Activated CD4-positive, alpha-beta T cell treated with anti-CD3 and anti-CD28 coated beads for 36 hours (primary cell): ENCODE data around the gene CISTR. TPM values are rescaled to one million over a fixed set of nuclear protein-coding genes. Genes with fewer than 3 reads are reported as not detected.
"Not testable (repeated sequence)": the region's sequence is repeated elsewhere in the genome, so short reads cannot be mapped to it uniquely, and the experiment has no call there.

ENCODE experiments used
- ATAC-seq: fragments of 200-7000 bp; cut with Tn5 transposase; one replicate; pipeline ENCODE4 v1.10.0; 2021; ENCODE audit warnings: mild to moderate bottlenecking, moderate library complexity
- CTCF ChIA-PET: fragments of 350-600 bp; sonication (Branson Sonifier 250); formaldehyde crosslinking; loops from one replicate; lab custom pipeline; 2021; ENCODE audit warnings: antibody characterized with exemption; lab: Charles Lee
- POLR2A ChIA-PET: fragments of 350-600 bp; sonication (Branson Sonifier 250); formaldehyde crosslinking; loops from one replicate; lab custom pipeline; 2021; ENCODE audit warnings: antibody characterized with exemption, inconsistent platforms; lab: Charles Lee
- DNase-seq: peaks from one replicate; pipeline ENCODE4 v3.0.0-alpha.2; 2020
- H3K27ac Mint-ChIP-seq: one replicate; pipeline ENCODE4 v1.8.0; 2021; ENCODE audit warnings: mixed read lengths
- H3K27me3 Mint-ChIP-seq: one replicate; pipeline ENCODE4 v1.8.0; 2021; ENCODE audit warnings: mixed read lengths
- H3K36me3 Mint-ChIP-seq: one replicate; pipeline ENCODE4 v1.8.0; 2021; ENCODE audit warnings: low read depth, mixed read lengths
- H3K4me1 Mint-ChIP-seq: one replicate; pipeline ENCODE4 v1.8.0; 2021; ENCODE audit warnings: mixed read lengths
- H3K4me3 Mint-ChIP-seq: one replicate; pipeline ENCODE4 v1.8.0; 2021; ENCODE audit warnings: mild to moderate bottlenecking, moderate library complexity, mixed read lengths
- H3K9me3 Mint-ChIP-seq: one replicate; pipeline ENCODE4 v1.8.0; 2021; ENCODE audit warnings: low read depth, mixed read lengths
- intact Hi-C, 2 experiments: fragments of 100-400 bp; cut with DNase I in 1 of 2; cut with micrococcal nuclease in 1 of 2; formaldehyde crosslinking; loops; one replicate each; pipeline versions ENCODE4 v1.14.2 to v1.15.1; 2022 to 2024; cut with DNase I, micrococcal nuclease
- total RNA-seq, 2 experiments: library from RNA; stranded (reverse); gene quantifications; one replicate each; pipeline ENCODE4 v1.2.3, GENCODE V29; 2021

CISTR gene
- total RNA-seq, 2 experiments from 2014 or later, result not detected

- H3K36me3 Mint-ChIP-seq, result no peaks in the 10 kb centered on the region
- ATAC-seq (no peak), DNase-seq (no peak)
- no peaks in the 10 kb centered on the region for H3K4me1 Mint-ChIP-seq
- no peak overlapping the region for H3K4me3 Mint-ChIP-seq
- POLR2A ChIA-PET, result no interaction called here
- intact Hi-C loops, result no loop called here
- no peak overlapping the region for H3K27ac Mint-ChIP-seq
- no peaks in the 10 kb centered on the region for H3K9me3 Mint-ChIP-seq
- CTCF ChIA-PET, result interaction anchor here (0.5 to 2.5 kb wide), 3 partner anchors 23 to 714 kb away, joined by 3 to 14 read pairs (median 4); no protein-coding TSS in a partner anchor
- H3K27me3 Mint-ChIP-seq, result peaks cover 38% of the 10 kb centered on the region
Observed at GRCh38 chr12:53780323-53780722, 28.5 kb upstream of the CISTR start.

GRCh38 chr12:53779679-53780078, 27.9 kb upstream of the CISTR start:
- CTCF ChIA-PET, result interaction anchor here (0.7 to 1.2 kb wide), 4 partner anchors 13 to 36 kb away, joined by 3 to 7 read pairs (median 4); no protein-coding TSS in a partner anchor
- H3K4me1 Mint-ChIP-seq, DNase-seq, H3K9me3 Mint-ChIP-seq, H3K36me3 Mint-ChIP-seq, H3K27ac Mint-ChIP-seq, ATAC-seq, intact Hi-C loops, H3K4me3 Mint-ChIP-seq, POLR2A ChIA-PET: not testable (repeated sequence)
- H3K27me3 Mint-ChIP-seq, result peaks cover 36% of the 10 kb centered on the region

GRCh38 chr12:53777936-53778644, 26.3 kb upstream of the CISTR start:
- Mint-ChIP-seq H3K4me3 (no peak overlapping the region), H3K27ac (no peak overlapping the region), H3K4me1 (no peaks in the 10 kb centered on the region), H3K9me3 (no peaks in the 10 kb centered on the region), H3K36me3 (no peaks in the 10 kb centered on the region), H3K27me3 (peaks cover 32% of the 10 kb centered on the region)
- DNase-seq (no peak), ATAC-seq (no peak)
- intact Hi-C loops, result no loop called here
- POLR2A ChIA-PET, result no interaction called here
- CTCF ChIA-PET, result no interaction called here

GRCh38 chr12:53777412-53777811, 25.6 kb upstream of the CISTR start:
- Mint-ChIP-seq H3K27ac (no peak overlapping the region), H3K9me3 (no peaks in the 10 kb centered on the region), H3K27me3 (peaks cover 28% of the 10 kb centered on the region), H3K4me3 (no peak overlapping the region), H3K36me3 (no peaks in the 10 kb centered on the region), H3K4me1 (no peaks in the 10 kb centered on the region)
- ATAC-seq (no peak), DNase-seq (no peak)
- POLR2A ChIA-PET, result no interaction called here
- CTCF ChIA-PET, result no interaction called here
- intact Hi-C loops, result no loop called here

- intact Hi-C loops, result no loop called here
- no peak for DNase-seq
- H3K36me3 Mint-ChIP-seq, result no peaks in the 10 kb centered on the region
- H3K9me3 Mint-ChIP-seq, result no peaks in the 10 kb centered on the region
- H3K4me3 Mint-ChIP-seq, result no peak overlapping the region
- no peak overlapping the region for H3K27ac Mint-ChIP-seq
- POLR2A ChIA-PET, result no interaction called here
- CTCF ChIA-PET, result interaction anchor here (0.8 to 1.8 kb wide), 2 partner anchors 8 to 873 kb away, joined by 3 to 4 read pairs; no protein-coding TSS in a partner anchor
- H3K4me1 Mint-ChIP-seq, result no peaks in the 10 kb centered on the region
- ATAC-seq, result no peak
- H3K27me3 Mint-ChIP-seq, result peaks cover 31% of the 10 kb centered on the region
Observed at GRCh38 chr12:53776872-53777271, 25.1 kb upstream of the CISTR start.

- CTCF ChIA-PET, result interaction anchor here (0.7 to 1.8 kb wide), 2 partner anchors 9 to 10 kb away, joined by 4 read pairs; no protein-coding TSS in a partner anchor
- Mint-ChIP-seq H3K4me3 (no peak overlapping the region), H3K36me3 (no peaks in the 10 kb centered on the region), H3K9me3 (no peaks in the 10 kb centered on the region), H3K27me3 (peaks cover 30% of the 10 kb centered on the region), H3K27ac (no peak overlapping the region), H3K4me1 (no peaks in the 10 kb centered on the region)
- ATAC-seq, result no peak
- DNase-seq, result no peak
- POLR2A ChIA-PET, result interaction anchor here (0.7 kb wide), 1 partner anchor 827 kb away, joined by 3 read pairs; the partner anchor contains the start of gene KRT18
- intact Hi-C loops, result no loop called here
Observed at GRCh38 chr12:53775478-53776145, 23.8 kb upstream of the CISTR start.

GRCh38 chr12:53770281-53770680, 18.5 kb upstream of the CISTR start:
- Mint-ChIP-seq H3K4me1 (no peaks in the 10 kb centered on the region), H3K4me3 (no peak overlapping the region), H3K27me3 (peaks cover 35% of the 10 kb centered on the region), H3K9me3 (no peaks in the 10 kb centered on the region), H3K36me3 (no peaks in the 10 kb centered on the region), H3K27ac (no peak overlapping the region)
- ATAC-seq, result no peak
- CTCF ChIA-PET, result interaction anchor here (3.2 kb wide), 1 partner anchor 24 kb away, joined by 13 read pairs; no protein-coding TSS in a partner anchor
- POLR2A ChIA-PET, result no interaction called here
- DNase-seq, result no peak
- intact Hi-C loops, result no loop called here

GRCh38 chr12:53768976-53769375, 17.2 kb upstream of the CISTR start:
- Mint-ChIP-seq H3K4me3 (no peak overlapping the region), H3K36me3 (no peaks in the 10 kb centered on the region), H3K27me3 (peaks cover 40% of the 10 kb centered on the region), H3K9me3 (no peaks in the 10 kb centered on the region), H3K27ac (no peak overlapping the region), H3K4me1 (no peaks in the 10 kb centered on the region)
- DNase-seq, result no peak
- ChIA-PET CTCF (interaction anchor here (0.8 to 3.2 kb wide), 4 partner anchors 12 to 439 kb away, joined by 3 to 13 read pairs (median 6); no protein-coding TSS in a partner anchor), POLR2A (interaction anchor here (0.7 kb wide), 1 partner anchor 127 kb away, joined by 4 read pairs; no protein-coding TSS in a partner anchor)
- ATAC-seq, result no peak
- intact Hi-C loops, result no loop called here

- Mint-ChIP-seq H3K4me3 (no peak overlapping the region), H3K27me3 (peaks cover 43% of the 10 kb centered on the region), H3K36me3 (no peaks in the 10 kb centered on the region), H3K4me1 (no peaks in the 10 kb centered on the region), H3K27ac (no peak overlapping the region), H3K9me3 (no peaks in the 10 kb centered on the region)
- ChIA-PET CTCF (interaction anchor here (2.8 kb wide), 1 partner anchor 10 kb away, joined by 15 read pairs; no protein-coding TSS in a partner anchor), POLR2A (no interaction called here)
- no peak for DNase-seq
- intact Hi-C loops, result no loop called here
- no peak for ATAC-seq
Observed at GRCh38 chr12:53766881-53767280, 15.1 kb upstream of the CISTR start.

GRCh38 chr12:53765891-53766290, 14.1 kb upstream of the CISTR start:
- ChIA-PET POLR2A (no interaction called here), CTCF (interaction anchor here (0.6 to 2.8 kb wide), 6 partner anchors 9 to 1020 kb away, joined by 3 to 15 read pairs (median 4); no protein-coding TSS in a partner anchor)
- Mint-ChIP-seq H3K4me3 (no peak overlapping the region), H3K27me3 (peaks cover 45% of the 10 kb centered on the region), H3K36me3 (no peaks in the 10 kb centered on the region), H3K4me1 (no peaks in the 10 kb centered on the region), H3K9me3 (no peaks in the 10 kb centered on the region), H3K27ac (no peak overlapping the region)
- DNase-seq (no peak), ATAC-seq (no peak)
- intact Hi-C loops, result no loop called here

- no peaks in the 10 kb centered on the region for H3K4me1 Mint-ChIP-seq
- ATAC-seq (no peak), DNase-seq (no peak)
- ChIA-PET POLR2A (no interaction called here), CTCF (interaction anchor here (0.6 to 2.8 kb wide), 7 partner anchors 7 to 21 kb away, joined by 3 to 15 read pairs (median 4); no protein-coding TSS in a partner anchor)
- no peak overlapping the region for H3K27ac Mint-ChIP-seq
- H3K36me3 Mint-ChIP-seq, result no peaks in the 10 kb centered on the region
- H3K27me3 Mint-ChIP-seq, result peaks cover 54% of the 10 kb centered on the region
- intact Hi-C loops, result no loop called here
- no peak overlapping the region for H3K4me3 Mint-ChIP-seq
- H3K9me3 Mint-ChIP-seq, result no peaks in the 10 kb centered on the region
Observed at GRCh38 chr12:53764615-53765014, 12.8 kb upstream of the CISTR start.
